HepG2 (cell line): ENCODE results near the gene MXRA7. TPM values are rescaled to one million over a fixed set of nuclear protein-coding genes. Genes with fewer than 3 reads are reported as not detected.

Experiments
- ATF7-NPFF ChIP-seq: sonication (generic); formaldehyde crosslinking; IDR thresholded peaks from 2 replicates; pipeline ENCODE4 v1.8.1; 2023; ENCODE audit warnings: mild to moderate bottlenecking, low read depth, missing genetic modification reagents, moderate library complexity
- CAMTA2 ChIP-seq: sonication (generic); formaldehyde crosslinking; IDR thresholded peaks from 2 replicates; pipeline ENCODE4 v1.4.0; 2020; ENCODE audit warnings: mild to moderate bottlenecking, missing genetic modification reagents, borderline replicate concordance
- HMG20A ChIP-seq: IDR thresholded peaks from 2 replicates; pipeline ENCODE4 v1.6.1; 2016; ENCODE audit warnings: borderline replicate concordance
- IRF2 ChIP-seq: IDR thresholded peaks from 2 replicates; pipeline ENCODE4 v1.6.1; 2018; ENCODE audit warnings: missing genetic modification reagents, missing compliant biosample characterization
- MAF1 ChIP-seq: sonication (generic); formaldehyde crosslinking; IDR thresholded peaks from 2 replicates; pipeline ENCODE4 v1.5.0; 2020; ENCODE audit warnings: missing genetic modification reagents, borderline replicate concordance
- NR2F6 ChIP-seq, 2 experiments: IDR thresholded peaks; 2 replicates each; pipeline ENCODE4 v1.6.1; 2016; ENCODE audit warnings: antibody characterized with exemption in 1 of 2, mild to moderate bottlenecking in 1 of 2
- ZBTB3 ChIP-seq: sonication (generic); formaldehyde crosslinking; IDR thresholded peaks from 2 replicates; pipeline ENCODE4 v1.4.0; 2020; ENCODE audit warnings: low read depth, mild to moderate bottlenecking, moderate library complexity, missing genetic modification reagents, borderline replicate concordance
- ZBTB39 ChIP-seq: sonication (generic); formaldehyde crosslinking; IDR thresholded peaks from 2 replicates; pipeline ENCODE4 v1.5.0; 2020; ENCODE audit warnings: missing genetic modification reagents
- ZBTB4 ChIP-seq: sonication (generic); formaldehyde crosslinking; IDR thresholded peaks from 2 replicates; pipeline ENCODE4 v1.4.0; 2020; ENCODE audit warnings: missing genetic modification reagents, mild to moderate bottlenecking, borderline replicate concordance
- ZBTB7B ChIP-seq: sonication (generic); formaldehyde crosslinking; IDR thresholded peaks from 2 replicates; pipeline ENCODE4 v1.4.0; 2020; ENCODE audit warnings: missing genetic modification reagents
- ZFP1 ChIP-seq: IDR thresholded peaks from 2 replicates; pipeline ENCODE4 v1.6.1; 2016
- ZFP36L1 ChIP-seq: sonication (generic); formaldehyde crosslinking; IDR thresholded peaks from 2 replicates; pipeline ENCODE4 v1.8.0; 2022; ENCODE audit warnings: mild to moderate bottlenecking, missing genetic modification reagents, moderate library complexity
- ZFP82 ChIP-seq: sonication (generic); formaldehyde crosslinking; IDR thresholded peaks from 2 replicates; pipeline ENCODE4 v1.5.1; 2020; ENCODE audit warnings: mild to moderate bottlenecking, missing genetic modification reagents, borderline replicate concordance
- ZNF280B ChIP-seq: sonication (generic); formaldehyde crosslinking; IDR thresholded peaks from 2 replicates; pipeline ENCODE4 v1.5.0; 2020; ENCODE audit warnings: missing genetic modification reagents, mild to moderate bottlenecking, borderline replicate concordance
- ZNF331 ChIP-seq: sonication (generic); formaldehyde crosslinking; IDR thresholded peaks from 2 replicates; pipeline ENCODE4 v1.4.0; 2020; ENCODE audit warnings: missing genetic modification reagents
- ZNF572 ChIP-seq: sonication (generic); formaldehyde crosslinking; IDR thresholded peaks from 2 replicates; pipeline ENCODE4 v1.5.1; 2020; ENCODE audit warnings: mild to moderate bottlenecking, missing genetic modification reagents
- ZNF710 ChIP-seq: sonication (generic); formaldehyde crosslinking; IDR thresholded peaks from 2 replicates; pipeline ENCODE4 v1.5.0; 2020; ENCODE audit warnings: mild to moderate bottlenecking, missing genetic modification reagents, borderline replicate concordance
- ZNF780A ChIP-seq: sonication (generic); formaldehyde crosslinking; IDR thresholded peaks from 2 replicates; pipeline ENCODE4 v1.8.0; 2022; ENCODE audit warnings: mild to moderate bottlenecking, missing genetic modification reagents, moderate library complexity
- ZNF781 ChIP-seq: sonication (generic); formaldehyde crosslinking; IDR thresholded peaks from 2 replicates; pipeline ENCODE4 v1.5.1; 2020; ENCODE audit warnings: borderline replicate concordance, mild to moderate bottlenecking, missing genetic modification reagents; ENCODE audit errors: not compliant biosample characterization
- polyA plus RNA-seq, 8 experiments: library from polyadenylated mRNA; depleted of rRNA in 3 of 8; stranded (reverse) in 7 of 8; unstranded in 1 of 8; fragments of >200 nt; fragmentation: Illumina TruSeq in 4 of 8; extraction: Trizol in 4 of 8; gene quantifications; 2 replicates each; pipeline versions ENCODE4 v1.2.1 to v1.2.3, GENCODE V29; 2011 to 2016; ENCODE audit warnings: low read depth in 4 of 8, missing spikeins in 1 of 8, mixed read lengths in 1 of 8; ENCODE audit not compliant: insufficient read depth in 1 of 8
- total RNA-seq, 5 experiments: library from RNA; depleted of rRNA; stranded (reverse); fragments of >200 nt; fragmentation: Illumina TruSeq; extraction: Trizol; gene quantifications; 2 replicates each; pipeline ENCODE4 v1.2.3, GENCODE V29; 2016; ENCODE audit warnings: low read depth in 1 of 5

The MXRA7 gene
- total and polyA plus RNA-seq, 2 of the 13 experiments (the other 11 are each of a cell fraction or from before 2014, with no cell fraction given): 44.8 to 112 TPM

- TF ChIP-seq ZNF710 (no peak), ZFP82 (CRISPR knock-in tag) (no peak), ZFP1 (peak; percentile 22; the same call in 1 of the 2 replicates), ZNF780A (CRISPR knock-in tag) (no peak), ZNF280B (CRISPR knock-in tag) (peak; percentile 99), ZBTB3 (CRISPR knock-in tag) (peak; percentile 10; the same call in 1 of the 2 replicates), ZNF331 (no peak; the same call in none of the 2 replicates), ATF7-NPFF (CRISPR knock-in tag) (no peak; the same call in none of the 2 replicates), NR2F6 (IDR thresholded peaks at IDR 0.05) (no peak; the same call in 1 of the 2 replicates), NR2F6 (CRISPR knock-in tag; IDR thresholded peaks at IDR 0.05) (peak; percentile 45), CAMTA2 (CRISPR knock-in tag) (no peak), ZNF572 (CRISPR knock-in tag) (peak; percentile 82; the same call in 1 of the 2 replicates), ZFP36L1 (CRISPR knock-in tag) (peak; percentile 84; the same call in 1 of the 2 replicates), ZBTB7B (CRISPR knock-in tag) (peak; percentile 49), ZBTB39 (CRISPR knock-in tag) (no peak; the same call in 1 of the 2 replicates), ZBTB4 (CRISPR knock-in tag) (peak; percentile 75; the same call in 1 of the 2 replicates), IRF2 (peak; percentile 24; the same call in 1 of the 2 replicates), ZNF781 (peak; percentile 29), HMG20A (CRISPR knock-in tag) (0 out of 2 replicates have a peak, but pooled peaks have one; percentile 61), MAF1 (CRISPR knock-in tag) (0 out of 2 replicates have a peak, but pooled peaks have one; percentile 45)
These were observed 39.4 kb downstream of the MXRA7 start (continued) for GRCh38 chr17:76671123-76671911.
